HEK293 (cell line): ENCODE data around the gene RPRML.

Experiments used
- CTCF ChIP-seq: fragments of 450-650 bp; formaldehyde crosslinking; IDR thresholded peaks from 2 replicates; pipeline ENCODE4 v1.5.1; 2016; ENCODE audit warnings: missing biosample characterization, missing genetic modification characterization
- HOXA7 ChIP-seq: sonication (generic); formaldehyde crosslinking; IDR thresholded peaks from 2 replicates; pipeline ENCODE4 v1.8.1; 2022; ENCODE audit warnings: missing genetic modification reagents, borderline replicate concordance
- PATZ1 ChIP-seq: fragments of 450-650 bp; formaldehyde crosslinking; IDR thresholded peaks from 2 replicates; pipeline ENCODE4 v1.5.1; 2016; ENCODE audit warnings: missing biosample characterization, missing genetic modification characterization
- PRDM10 ChIP-seq: fragments of 450-650 bp; formaldehyde crosslinking; IDR thresholded peaks from 2 replicates; pipeline ENCODE4 v1.5.1; 2016; ENCODE audit warnings: missing biosample characterization, missing genetic modification characterization
- ZBTB49 ChIP-seq: fragments of 450-650 bp; formaldehyde crosslinking; IDR thresholded peaks from 2 replicates; pipeline ENCODE4 v1.5.1; 2016; ENCODE audit warnings: missing biosample characterization, missing genetic modification characterization, low read depth
- ZEB2 ChIP-seq: fragments of 450-650 bp; formaldehyde crosslinking; IDR thresholded peaks from 2 replicates; pipeline ENCODE4 v1.5.1; 2016; ENCODE audit warnings: missing biosample characterization, missing genetic modification characterization
- ZNF18 ChIP-seq: fragments of 450-650 bp; formaldehyde crosslinking; IDR thresholded peaks from 2 replicates; pipeline ENCODE4 v1.5.1; 2016; ENCODE audit warnings: missing biosample characterization, missing genetic modification characterization
- ZNF433 ChIP-seq: fragments of 450-650 bp; formaldehyde crosslinking; IDR thresholded peaks from 2 replicates; pipeline ENCODE4 v1.5.1; 2016; ENCODE audit warnings: missing biosample characterization, missing genetic modification characterization, low read depth
- ZNF530 ChIP-seq: fragments of 450-650 bp; formaldehyde crosslinking; IDR thresholded peaks from 2 replicates; pipeline ENCODE4 v1.5.1; 2016; ENCODE audit warnings: low read depth, missing biosample characterization, missing genetic modification characterization
- ZNF561 ChIP-seq: fragments of 450-650 bp; IDR thresholded peaks from 2 replicates; pipeline ENCODE4 v1.5.1; 2018; ENCODE audit warnings: missing biosample characterization, missing genetic modification characterization, borderline replicate concordance
- ZNF76 ChIP-seq: fragments of 450-650 bp; formaldehyde crosslinking; IDR thresholded peaks from 2 replicates; pipeline ENCODE4; 2016; ENCODE audit warnings: low read depth, missing biosample characterization, missing genetic modification characterization, borderline replicate concordance
- ZNF843 ChIP-seq: fragments of 450-650 bp; formaldehyde crosslinking; IDR thresholded peaks from 2 replicates; pipeline ENCODE4 v1.5.1; 2016; ENCODE audit warnings: missing biosample characterization, missing genetic modification characterization

- no peak for TF ChIP-seq ZNF561 (tag by site-specific recombination)
- TF ChIP-seq ZBTB49 = no peak
- no peak for TF ChIP-seq PRDM10 (tag by site-specific recombination)
- TF ChIP-seq ZNF76 (tag by site-specific recombination) = no peak
- no peak for TF ChIP-seq CTCF (tag by site-specific recombination)
- no peak for TF ChIP-seq ZNF18 (tag by site-specific recombination)
- no peak for TF ChIP-seq HOXA7 (CRISPR knock-in tag)
- TF ChIP-seq ZNF433 = no peak
- no peak for TF ChIP-seq ZEB2 (tag by site-specific recombination)
- TF ChIP-seq PATZ1 (tag by site-specific recombination) = no peak
- TF ChIP-seq ZNF530 (tag by site-specific recombination) = no peak
- TF ChIP-seq ZNF843 (tag by site-specific recombination) = no peak
Observed at GRCh38 chr17:46995841-46996571, 17.0 kb upstream of the RPRML start.
